Memory B cell (primary cell): ENCODE results near the gene SCYGR5.
"Not testable (repeated sequence)": the region's sequence is repeated elsewhere in the genome, so short reads cannot be mapped to it uniquely, and the experiment has no call there.

Source experiments
- ATAC-seq: fragments of 150-1000 bp; cut with Tn5 transposase; 2 replicates; pipeline ENCODE4 v1.10.0; 2021; ENCODE audit warnings: low read depth, mild to moderate bottlenecking, moderate library complexity
- DNase-seq, 2 donors: peaks; one replicate each; pipeline ENCODE4 v3.0.0; 2022; ENCODE audit warnings: low spot score in 2 of 2
- H3K27ac Mint-ChIP-seq: one replicate; pipeline ENCODE4 v1.8.0; 2022; ENCODE audit warnings: mild to moderate bottlenecking, moderate library complexity, mixed read lengths
- H3K27me3 Mint-ChIP-seq: one replicate; pipeline ENCODE4 v1.8.0; 2022; ENCODE audit warnings: mixed read lengths
- H3K36me3 Mint-ChIP-seq: one replicate; pipeline ENCODE4 v1.8.0; 2022; ENCODE audit warnings: mild to moderate bottlenecking, mixed read lengths
- H3K4me1 Mint-ChIP-seq: one replicate; pipeline ENCODE4 v1.8.0; 2022; ENCODE audit warnings: mixed read lengths
- H3K4me3 Mint-ChIP-seq: one replicate; pipeline ENCODE4 v1.8.0; 2022; ENCODE audit warnings: mild to moderate bottlenecking, moderate library complexity, mixed read lengths
- H3K9me3 Mint-ChIP-seq: one replicate; pipeline ENCODE4 v1.8.0; 2022; ENCODE audit warnings: mixed read lengths

Gene SCYGR5

GRCh38 chr2:227655454-227655853, 11.2 kb upstream of the SCYGR5 start:
- peaks cover 2% of the 10 kb centered on the region for H3K27me3 Mint-ChIP-seq

GRCh38 chr2:227657199-227657845, 9.3 kb upstream of the SCYGR5 start:
- no peaks in the 10 kb centered on the region for H3K9me3 Mint-ChIP-seq
- DNase-seq (no peak), ATAC-seq (no peak)
- no peak overlapping the region for H3K4me3 Mint-ChIP-seq
- H3K4me1 Mint-ChIP-seq: no peaks in the 10 kb centered on the region
- peaks cover 5% of the 10 kb centered on the region for H3K27me3 Mint-ChIP-seq
- H3K36me3 Mint-ChIP-seq: no peaks in the 10 kb centered on the region
- no peak overlapping the region for H3K27ac Mint-ChIP-seq

More at GRCh38 chr2:227655454-227655853, 11.2 kb upstream of the SCYGR5 start:
- Mint-ChIP-seq H3K27ac (no peak overlapping the region), H3K36me3 (no peaks in the 10 kb centered on the region), H3K4me1 (no peaks in the 10 kb centered on the region), H3K4me3 (no peak overlapping the region), H3K9me3 (no peaks in the 10 kb centered on the region)
- ATAC-seq (no peak), DNase-seq (no peak)

- H3K9me3 Mint-ChIP-seq: no peaks in the 10 kb centered on the region
- no peaks in the 10 kb centered on the region for H3K4me1 Mint-ChIP-seq
- H3K27me3 Mint-ChIP-seq: peaks cover 5% of the 10 kb centered on the region
- no peak overlapping the region for H3K27ac Mint-ChIP-seq
- no peak for DNase-seq
- ATAC-seq: no peak
- H3K36me3 Mint-ChIP-seq: no peaks in the 10 kb centered on the region
- H3K4me3 Mint-ChIP-seq: no peak overlapping the region
Measured at GRCh38 chr2:227661025-227661649, 5.5 kb upstream of the SCYGR5 start.

- Mint-ChIP-seq H3K27ac (no peak overlapping the region), H3K27me3 (peaks cover 5% of the 10 kb centered on the region), H3K9me3 (no peaks in the 10 kb centered on the region), H3K4me1 (no peaks in the 10 kb centered on the region), H3K4me3 (no peak overlapping the region), H3K36me3 (no peaks in the 10 kb centered on the region)
- no peak for ATAC-seq
- no peak for DNase-seq
Measured at GRCh38 chr2:227661827-227662226, 4.8 kb upstream of the SCYGR5 start.

GRCh38 chr2:227665189-227665940, 1.2 kb upstream of the SCYGR5 start:
- H3K4me1 Mint-ChIP-seq: no peaks in the 10 kb centered on the region
- no peak overlapping the region for H3K27ac Mint-ChIP-seq
- DNase-seq: no peak
- no peaks in the 10 kb centered on the region for H3K36me3 Mint-ChIP-seq
- H3K27me3 Mint-ChIP-seq: peaks cover 4% of the 10 kb centered on the region
- no peaks in the 10 kb centered on the region for H3K9me3 Mint-ChIP-seq
- ATAC-seq: no peak
- H3K4me3 Mint-ChIP-seq: no peak overlapping the region

GRCh38 chr2:227671170-227671905, 4.7 kb downstream of the SCYGR5 start:
- Mint-ChIP-seq H3K9me3 (no peaks in the 10 kb centered on the region), H3K4me1 (no peaks in the 10 kb centered on the region), H3K36me3 (no peaks in the 10 kb centered on the region), H3K4me3 (no peak overlapping the region), H3K27ac (no peak overlapping the region), H3K27me3 (peaks cover 2% of the 10 kb centered on the region)
- no peak for DNase-seq
- ATAC-seq: no peak

- H3K4me1 Mint-ChIP-seq, H3K36me3 Mint-ChIP-seq, H3K27me3 Mint-ChIP-seq, H3K27ac Mint-ChIP-seq, DNase-seq, H3K4me3 Mint-ChIP-seq, ATAC-seq, H3K9me3 Mint-ChIP-seq: not testable (repeated sequence)
Measured at GRCh38 chr2:227673620-227674019, 7.0 kb downstream of the SCYGR5 start.

GRCh38 chr2:227674485-227674884, 7.9 kb downstream of the SCYGR5 start:
- H3K9me3 Mint-ChIP-seq: no peaks in the 10 kb centered on the region
- H3K4me1 Mint-ChIP-seq: no peaks in the 10 kb centered on the region
- no peak for DNase-seq
- peaks cover 6% of the 10 kb centered on the region for H3K27me3 Mint-ChIP-seq
- no peak for ATAC-seq
- H3K36me3 Mint-ChIP-seq: no peaks in the 10 kb centered on the region
- no peak overlapping the region for H3K4me3 Mint-ChIP-seq
- H3K27ac Mint-ChIP-seq: no peak overlapping the region

GRCh38 chr2:227677928-227678327, 11.3 kb downstream of the SCYGR5 start:
- Mint-ChIP-seq H3K4me1 (no peaks in the 10 kb centered on the region), H3K27me3 (peaks cover 6% of the 10 kb centered on the region), H3K9me3 (no peaks in the 10 kb centered on the region), H3K4me3 (no peak overlapping the region), H3K27ac (no peak overlapping the region), H3K36me3 (no peaks in the 10 kb centered on the region)
- no peak for ATAC-seq
- DNase-seq: no peak

GRCh38 chr2:227684258-227684657, 17.7 kb downstream of the SCYGR5 start:
- no peaks in the 10 kb centered on the region for H3K36me3 Mint-ChIP-seq
- H3K9me3 Mint-ChIP-seq: no peaks in the 10 kb centered on the region
- peaks cover 7% of the 10 kb centered on the region for H3K27me3 Mint-ChIP-seq
- no peak for DNase-seq
- no peak for ATAC-seq
- no peak overlapping the region for H3K4me3 Mint-ChIP-seq
- no peaks in the 10 kb centered on the region for H3K4me1 Mint-ChIP-seq
- no peak overlapping the region for H3K27ac Mint-ChIP-seq

GRCh38 chr2:227687189-227687588, 20.6 kb downstream of the SCYGR5 start:
- DNase-seq (no peak), ATAC-seq (no peak)
- no peaks in the 10 kb centered on the region for H3K36me3 Mint-ChIP-seq
- H3K4me1 Mint-ChIP-seq: no peaks in the 10 kb centered on the region
- H3K27ac Mint-ChIP-seq: no peak overlapping the region
- peaks cover 7% of the 10 kb centered on the region for H3K27me3 Mint-ChIP-seq
- no peak overlapping the region for H3K4me3 Mint-ChIP-seq
- H3K9me3 Mint-ChIP-seq: no peaks in the 10 kb centered on the region

- peaks cover 7% of the 10 kb centered on the region for H3K27me3 Mint-ChIP-seq
- ATAC-seq (no peak), DNase-seq (no peak)
- H3K27ac Mint-ChIP-seq: no peak overlapping the region
- H3K36me3 Mint-ChIP-seq: peaks cover 1% of the 10 kb centered on the region
- no peaks in the 10 kb centered on the region for H3K9me3 Mint-ChIP-seq
- peaks cover 5% of the 10 kb centered on the region for H3K4me1 Mint-ChIP-seq
- H3K4me3 Mint-ChIP-seq: no peak overlapping the region
Measured at GRCh38 chr2:227696990-227697679, 30.5 kb downstream of the SCYGR5 start.

GRCh38 chr2:227701556-227701955, 35.0 kb downstream of the SCYGR5 start:
- Mint-ChIP-seq H3K4me1 (peaks cover under 1% of the 10 kb centered on the region), H3K27me3 (peaks cover 10% of the 10 kb centered on the region), H3K36me3 (peaks cover 1% of the 10 kb centered on the region), H3K9me3 (no peaks in the 10 kb centered on the region), H3K4me3 (no peak overlapping the region), H3K27ac (no peak overlapping the region)
- ATAC-seq: no peak
- no peak for DNase-seq
